ENCODE results near the gene PATJ.

GRCh38 chr1:62110198-62110817 lies 368.0 kb downstream of the PATJ start:
- no peak for TF ChIP-seq JUNB (IDR thresholded peaks at IDR 0.05; ENCODE audit: unreplicated experiment)
- no peak for TF ChIP-seq EZH2 (IDR thresholded peaks at IDR 0.05; ENCODE audit: low read depth, unreplicated experiment)
- TF ChIP-seq CTCF (conservative IDR thresholded peaks at IDR 0.05; ENCODE audit: low read depth in 2 of 2) = no peak
- no peak for TF ChIP-seq EZH2phosphoT487 (IDR thresholded peaks at IDR 0.05; ENCODE audit: unreplicated experiment)
- TF ChIP-seq CREB1 (CRISPR knock-in tag; IDR thresholded peaks at IDR 0.05; ENCODE audit: low read depth) = no peak
- TF ChIP-seq POLR2AphosphoS5 (IDR thresholded peaks at IDR 0.05; ENCODE audit: low read depth) = no peak
- TF ChIP-seq, protein P1, sequence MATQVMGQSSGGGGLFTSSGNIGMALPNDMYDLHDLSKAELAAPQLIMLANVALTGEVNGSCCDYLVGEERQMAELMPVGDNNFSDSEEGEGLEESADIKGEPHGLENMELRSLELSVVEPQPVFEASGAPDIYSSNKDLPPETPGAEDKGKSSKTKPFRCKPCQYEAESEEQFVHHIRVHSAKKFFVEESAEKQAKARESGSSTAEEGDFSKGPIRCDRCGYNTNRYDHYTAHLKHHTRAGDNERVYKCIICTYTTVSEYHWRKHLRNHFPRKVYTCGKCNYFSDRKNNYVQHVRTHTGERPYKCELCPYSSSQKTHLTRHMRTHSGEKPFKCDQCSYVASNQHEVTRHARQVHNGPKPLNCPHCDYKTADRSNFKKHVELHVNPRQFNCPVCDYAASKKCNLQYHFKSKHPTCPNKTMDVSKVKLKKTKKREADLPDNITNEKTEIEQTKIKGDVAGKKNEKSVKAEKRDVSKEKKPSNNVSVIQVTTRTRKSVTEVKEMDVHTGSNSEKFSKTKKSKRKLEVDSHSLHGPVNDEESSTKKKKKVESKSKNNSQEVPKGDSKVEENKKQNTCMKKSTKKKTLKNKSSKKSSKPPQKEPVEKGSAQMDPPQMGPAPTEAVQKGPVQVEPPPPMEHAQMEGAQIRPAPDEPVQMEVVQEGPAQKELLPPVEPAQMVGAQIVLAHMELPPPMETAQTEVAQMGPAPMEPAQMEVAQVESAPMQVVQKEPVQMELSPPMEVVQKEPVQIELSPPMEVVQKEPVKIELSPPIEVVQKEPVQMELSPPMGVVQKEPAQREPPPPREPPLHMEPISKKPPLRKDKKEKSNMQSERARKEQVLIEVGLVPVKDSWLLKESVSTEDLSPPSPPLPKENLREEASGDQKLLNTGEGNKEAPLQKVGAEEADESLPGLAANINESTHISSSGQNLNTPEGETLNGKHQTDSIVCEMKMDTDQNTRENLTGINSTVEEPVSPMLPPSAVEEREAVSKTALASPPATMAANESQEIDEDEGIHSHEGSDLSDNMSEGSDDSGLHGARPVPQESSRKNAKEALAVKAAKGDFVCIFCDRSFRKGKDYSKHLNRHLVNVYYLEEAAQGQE (IDR thresholded peaks at IDR 0.05; ENCODE audit: unreplicated experiment) = no peak
- TF ChIP-seq ZNF114 (CRISPR knock-in tag; IDR thresholded peaks at IDR 0.05) = no peak
- no peak for TF ChIP-seq ZNF462 (CRISPR knock-in tag; IDR thresholded peaks at IDR 0.05)
- no peak for TF ChIP-seq ZNF331 (CRISPR knock-in tag; IDR thresholded peaks at IDR 0.05; ENCODE audit: low read depth)
- no peak for TF ChIP-seq STAT1 (IDR thresholded peaks at IDR 0.05; ENCODE audit: unreplicated experiment)
- no peak for TF ChIP-seq NANOG (IDR thresholded peaks at IDR 0.05; ENCODE audit: borderline replicate concordance)
- TF ChIP-seq ETS1 (IDR thresholded peaks at IDR 0.05) = no peak
